ENCODE results near the gene SPSB3.

The SPSB3 gene

GRCh38 chr16:1792836-1793577, 10.6 kb upstream of the SPSB3 start:
- Histone ChIP-seq H3K9me3 (ENCODE audit: control insufficient read depth in 1 of 2, low read length in 2 of 2) (no peaks in the 10 kb centered on the region), H3K4me1 (ENCODE audit: control insufficient read depth in 1 of 2, insufficient read depth in 2 of 2, low read length in 2 of 2) (no peaks in the 10 kb centered on the region), H3K27me3 (ENCODE audit: low read depth, low read length) (no peaks in the 10 kb centered on the region), H3K36me3 (ENCODE audit: control insufficient read depth in 1 of 2, insufficient read depth in 2 of 2, low read length in 2 of 2) (peaks cover 0 to 34% of the 10 kb centered on the region in 2 donors), H3K4me3 (ENCODE audit: low read depth in 1 of 2, low read length in 2 of 2) (no peak overlapping the region), H3K27ac (ENCODE audit: low read length) (no peak overlapping the region)

- H3K4me1 ChIP-seq (ENCODE audit: control insufficient read depth in 1 of 2, insufficient read depth in 2 of 2, low read length in 2 of 2) = no peaks in the 10 kb centered on the region
- H3K4me3 ChIP-seq (ENCODE audit: low read depth in 1 of 2, low read length in 2 of 2) = no peak overlapping the region
- H3K36me3 ChIP-seq (ENCODE audit: control insufficient read depth in 1 of 2, insufficient read depth in 2 of 2, low read length in 2 of 2) = peaks cover 0 to 42% of the 10 kb centered on the region in 2 donors
- no peaks in the 10 kb centered on the region for H3K9me3 ChIP-seq (ENCODE audit: control insufficient read depth in 1 of 2, low read length in 2 of 2)
- no peaks in the 10 kb centered on the region for H3K27me3 ChIP-seq (ENCODE audit: low read depth, low read length)
- H3K27ac ChIP-seq (ENCODE audit: low read length) = no peak overlapping the region
Observed at GRCh38 chr16:1791943-1792812, 9.8 kb upstream of the SPSB3 start.

DNA sequence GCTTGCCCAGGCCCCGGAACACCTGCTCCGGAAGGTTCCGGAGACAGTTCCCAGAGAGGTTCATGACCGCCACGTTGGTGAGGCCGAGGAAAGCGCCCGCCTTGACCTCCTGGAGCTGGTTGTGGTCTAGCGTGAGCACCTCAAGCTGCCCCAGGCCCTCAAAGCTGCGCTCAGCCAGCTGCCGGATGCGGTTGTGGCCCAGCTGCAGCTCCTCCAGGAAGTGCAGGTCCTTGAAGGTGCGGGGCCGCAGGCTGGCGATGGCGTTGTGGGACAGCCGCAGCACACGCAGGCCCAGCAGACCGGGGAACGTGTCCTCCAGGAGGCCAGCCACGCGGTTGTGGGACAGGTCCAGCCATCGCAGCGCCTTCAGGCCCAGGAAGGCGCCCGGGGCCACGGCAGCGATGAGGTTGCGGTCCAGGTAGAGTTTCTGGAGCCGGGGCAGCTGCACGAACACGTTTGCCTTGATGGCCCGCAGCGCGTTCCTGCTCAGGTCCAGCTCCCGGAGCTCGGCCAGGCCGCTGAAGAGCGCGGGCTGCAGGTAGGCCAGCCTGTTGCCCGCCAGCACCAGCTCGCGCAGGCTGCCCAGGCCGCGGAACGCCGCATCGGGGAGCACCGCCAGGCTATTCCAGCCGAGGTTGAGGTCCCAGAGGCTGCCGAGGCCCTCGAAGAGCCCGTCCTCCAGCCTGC, 9.0 kb upstream of the SPSB3 start:
- no peaks in the 10 kb centered on the region for H3K9me3 ChIP-seq (ENCODE audit: control insufficient read depth in 1 of 2, low read length in 2 of 2)
- peaks cover 0 to 50% of the 10 kb centered on the region in 2 donors for H3K36me3 ChIP-seq (ENCODE audit: control insufficient read depth in 1 of 2, insufficient read depth in 2 of 2, low read length in 2 of 2)
- H3K27ac ChIP-seq (ENCODE audit: low read length) = no peak overlapping the region
- H3K4me3 ChIP-seq (ENCODE audit: low read depth in 1 of 2, low read length in 2 of 2) = no peak overlapping the region
- H3K4me1 ChIP-seq (ENCODE audit: control insufficient read depth in 1 of 2, insufficient read depth in 2 of 2, low read length in 2 of 2) = peaks cover 0 to 3% of the 10 kb centered on the region in 2 donors
- no peaks in the 10 kb centered on the region for H3K27me3 ChIP-seq (ENCODE audit: low read depth, low read length)

DNA sequence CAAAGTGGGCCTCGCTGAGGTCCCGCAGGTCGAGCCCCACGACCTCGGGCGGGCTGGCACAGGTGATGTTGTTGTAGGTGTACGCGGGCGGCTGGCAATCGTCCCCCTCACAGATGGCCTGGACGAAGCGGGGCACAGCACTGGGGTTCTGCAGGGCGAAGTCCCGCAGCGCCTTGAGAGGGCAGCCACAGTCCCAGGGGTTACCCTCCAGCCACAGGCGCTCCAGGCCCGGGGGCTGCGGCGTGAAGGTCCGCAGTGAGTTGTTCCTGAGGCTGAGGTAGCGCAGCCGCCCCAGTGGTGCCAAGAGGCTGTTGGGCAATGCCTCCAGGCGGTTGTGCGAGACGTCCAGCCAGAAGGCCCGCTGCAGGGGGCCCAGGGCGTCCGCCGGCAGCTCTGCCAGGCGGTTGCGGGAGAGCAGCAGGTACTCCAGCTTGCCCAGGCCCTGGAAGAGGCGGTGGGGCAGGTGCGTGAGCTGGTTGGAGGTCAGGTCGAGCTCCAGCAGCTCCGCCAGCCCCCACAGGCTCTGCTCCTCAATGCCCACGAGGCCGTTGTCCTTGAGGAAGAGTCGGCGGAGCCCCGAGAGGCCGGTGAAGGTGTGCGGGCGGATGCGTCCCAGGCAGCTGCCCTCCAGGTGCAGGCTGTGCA, 8.4 kb upstream of the SPSB3 start:
- H3K4me3 ChIP-seq (ENCODE audit: low read depth in 1 of 2, low read length in 2 of 2) = no peak overlapping the region
- peaks cover 0 to 56% of the 10 kb centered on the region in 2 donors for H3K36me3 ChIP-seq (ENCODE audit: control insufficient read depth in 1 of 2, insufficient read depth in 2 of 2, low read length in 2 of 2)
- H3K27ac ChIP-seq (ENCODE audit: low read length) = no peak overlapping the region
- peaks cover 0 to 3% of the 10 kb centered on the region in 2 donors for H3K4me1 ChIP-seq (ENCODE audit: control insufficient read depth in 1 of 2, insufficient read depth in 2 of 2, low read length in 2 of 2)
- H3K9me3 ChIP-seq (ENCODE audit: control insufficient read depth in 1 of 2, low read length in 2 of 2) = no peaks in the 10 kb centered on the region
- H3K27me3 ChIP-seq (ENCODE audit: low read depth, low read length) = no peaks in the 10 kb centered on the region

GRCh38 chr16:1790261-1790610, 7.9 kb upstream of the SPSB3 start:
- H3K4me3 ChIP-seq (ENCODE audit: low read depth in 1 of 2, low read length in 2 of 2) = no peak overlapping the region
- peaks cover 0 to 58% of the 10 kb centered on the region in 2 donors for H3K36me3 ChIP-seq (ENCODE audit: control insufficient read depth in 1 of 2, insufficient read depth in 2 of 2, low read length in 2 of 2)
- no peak overlapping the region for H3K27ac ChIP-seq (ENCODE audit: low read length)
- peaks cover 0 to 7% of the 10 kb centered on the region in 2 donors for H3K4me1 ChIP-seq (ENCODE audit: control insufficient read depth in 1 of 2, insufficient read depth in 2 of 2, low read length in 2 of 2)
- no peaks in the 10 kb centered on the region for H3K9me3 ChIP-seq (ENCODE audit: control insufficient read depth in 1 of 2, low read length in 2 of 2)
- H3K27me3 ChIP-seq (ENCODE audit: low read depth, low read length) = no peaks in the 10 kb centered on the region

DNA sequence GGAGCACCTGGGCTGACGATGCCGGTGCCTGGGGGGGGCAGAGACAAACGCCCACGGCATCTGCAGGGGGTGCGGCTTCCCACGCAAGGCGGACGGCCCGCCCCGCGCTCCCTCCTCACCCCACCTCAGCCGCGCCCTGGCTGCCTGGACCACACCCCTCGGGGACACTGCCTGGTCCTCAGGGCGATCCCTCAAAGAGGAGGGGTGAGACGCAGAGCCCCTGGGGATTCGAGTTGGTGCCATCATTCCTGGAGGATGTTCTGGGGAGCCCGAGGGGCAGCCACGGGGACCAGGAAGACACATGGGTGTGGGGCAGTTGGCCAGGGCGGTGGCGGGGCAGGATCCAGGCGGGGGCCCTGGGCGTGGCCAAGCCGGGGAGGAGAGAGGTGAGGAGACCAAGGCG, 7.3 kb upstream of the SPSB3 start:
- peaks cover 0 to 13% of the 10 kb centered on the region in 2 donors for H3K4me1 ChIP-seq (ENCODE audit: control insufficient read depth in 1 of 2, insufficient read depth in 2 of 2, low read length in 2 of 2)
- H3K27ac ChIP-seq (ENCODE audit: low read length) = no peak overlapping the region
- no peaks in the 10 kb centered on the region for H3K27me3 ChIP-seq (ENCODE audit: low read depth, low read length)
- H3K4me3 ChIP-seq (ENCODE audit: low read depth in 1 of 2, low read length in 2 of 2) = no peak overlapping the region
- peaks cover 0 to 58% of the 10 kb centered on the region in 2 donors for H3K36me3 ChIP-seq (ENCODE audit: control insufficient read depth in 1 of 2, insufficient read depth in 2 of 2, low read length in 2 of 2)
- H3K9me3 ChIP-seq (ENCODE audit: control insufficient read depth in 1 of 2, low read length in 2 of 2) = no peaks in the 10 kb centered on the region

- H3K9me3 ChIP-seq (ENCODE audit: control insufficient read depth in 1 of 2, low read length in 2 of 2) = no peaks in the 10 kb centered on the region
- H3K27ac ChIP-seq (ENCODE audit: low read length) = no peak overlapping the region
- H3K4me3 ChIP-seq (ENCODE audit: low read depth in 1 of 2, low read length in 2 of 2) = no peak overlapping the region
- H3K4me1 ChIP-seq (ENCODE audit: control insufficient read depth in 1 of 2, insufficient read depth in 2 of 2, low read length in 2 of 2) = peaks cover 0 to 23% of the 10 kb centered on the region in 2 donors
- H3K27me3 ChIP-seq (ENCODE audit: low read depth, low read length) = no peaks in the 10 kb centered on the region
- H3K36me3 ChIP-seq (ENCODE audit: control insufficient read depth in 1 of 2, insufficient read depth in 2 of 2, low read length in 2 of 2) = peaks cover 0 to 58% of the 10 kb centered on the region in 2 donors
Observed at GRCh38 chr16:1788708-1789100, 6.3 kb upstream of the SPSB3 start.

GRCh38 chr16:1788095-1788707, 5.8 kb upstream of the SPSB3 start:
- no peaks in the 10 kb centered on the region for H3K9me3 ChIP-seq (ENCODE audit: control insufficient read depth in 1 of 2, low read length in 2 of 2)
- no peak overlapping the region for H3K27ac ChIP-seq (ENCODE audit: low read length)
- peaks cover 0 to 27% of the 10 kb centered on the region in 2 donors for H3K4me1 ChIP-seq (ENCODE audit: control insufficient read depth in 1 of 2, insufficient read depth in 2 of 2, low read length in 2 of 2)
- H3K27me3 ChIP-seq (ENCODE audit: low read depth, low read length) = no peaks in the 10 kb centered on the region
- H3K4me3 ChIP-seq (ENCODE audit: low read depth in 1 of 2, low read length in 2 of 2) = no peak overlapping the region
- H3K36me3 ChIP-seq (ENCODE audit: control insufficient read depth in 1 of 2, insufficient read depth in 2 of 2, low read length in 2 of 2) = peaks cover 0 to 58% of the 10 kb centered on the region in 2 donors

DNA sequence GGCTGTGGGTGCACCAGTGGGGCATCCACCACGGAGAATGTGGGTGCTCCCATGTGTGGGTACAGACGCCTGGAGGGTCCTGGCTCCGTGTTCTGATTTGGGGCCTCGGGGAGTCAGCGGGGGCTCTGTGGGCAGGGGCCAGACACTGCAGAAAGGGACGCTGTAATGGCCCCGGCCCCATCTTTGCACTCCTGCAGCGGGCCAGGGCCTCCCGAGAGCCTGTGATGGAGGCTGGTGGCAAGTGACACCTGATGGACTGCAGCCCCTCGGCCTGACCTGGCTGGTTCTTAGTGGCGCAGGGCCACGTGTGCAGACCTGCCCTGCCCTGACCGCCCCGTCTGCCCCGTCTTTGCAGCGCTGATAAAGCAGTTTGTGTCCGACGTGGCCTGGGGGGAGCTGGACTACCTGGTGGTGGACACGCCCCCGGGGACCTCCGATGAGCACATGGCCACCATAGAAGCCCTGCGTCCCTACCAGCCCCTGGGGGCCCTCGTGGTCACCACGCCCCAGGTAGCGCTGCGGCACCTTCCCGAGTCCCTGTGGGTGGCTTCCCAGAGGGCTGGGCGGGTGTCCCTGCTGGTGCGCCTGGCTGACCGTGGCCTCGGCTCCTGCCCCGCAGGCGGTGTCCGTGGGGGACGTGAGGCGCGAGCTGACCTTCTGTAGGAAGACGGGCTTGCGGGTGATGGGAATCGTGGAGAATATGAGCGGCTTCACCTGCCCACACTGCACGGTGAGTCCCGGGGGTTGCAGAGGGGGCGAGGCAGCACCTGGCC, 5.1 kb upstream of the SPSB3 start:
- H3K27ac ChIP-seq (ENCODE audit: low read length) = no peak overlapping the region
- no peak overlapping the region for H3K4me3 ChIP-seq (ENCODE audit: low read depth in 1 of 2, low read length in 2 of 2)
- peaks cover 0 to 58% of the 10 kb centered on the region in 2 donors for H3K36me3 ChIP-seq (ENCODE audit: control insufficient read depth in 1 of 2, insufficient read depth in 2 of 2, low read length in 2 of 2)
- H3K27me3 ChIP-seq (ENCODE audit: low read depth, low read length) = no peaks in the 10 kb centered on the region
- H3K4me1 ChIP-seq (ENCODE audit: control insufficient read depth in 1 of 2, insufficient read depth in 2 of 2, low read length in 2 of 2) = peaks cover 0 to 27% of the 10 kb centered on the region in 2 donors
- H3K9me3 ChIP-seq (ENCODE audit: control insufficient read depth in 1 of 2, low read length in 2 of 2) = no peaks in the 10 kb centered on the region

DNA sequence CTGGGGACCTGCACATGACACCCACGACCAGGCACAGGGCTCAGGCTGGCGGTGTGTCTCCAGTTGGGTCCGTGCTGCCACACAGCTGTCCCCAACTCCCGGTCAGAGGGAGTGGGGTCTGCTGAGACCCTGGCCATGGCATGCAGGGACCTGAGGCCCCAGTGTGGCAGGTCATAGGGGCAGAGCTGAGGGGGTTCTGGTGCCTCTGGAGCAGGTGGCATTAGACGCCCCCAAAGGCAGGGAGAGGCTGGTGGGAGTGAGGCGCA, 4.6 kb upstream of the SPSB3 start:
- no peaks in the 10 kb centered on the region for H3K9me3 ChIP-seq (ENCODE audit: control insufficient read depth in 1 of 2, low read length in 2 of 2)
- H3K27ac ChIP-seq (ENCODE audit: low read length) = no peak overlapping the region
- no peak overlapping the region for H3K4me3 ChIP-seq (ENCODE audit: low read depth in 1 of 2, low read length in 2 of 2)
- peaks cover 0 to 27% of the 10 kb centered on the region in 2 donors for H3K4me1 ChIP-seq (ENCODE audit: control insufficient read depth in 1 of 2, insufficient read depth in 2 of 2, low read length in 2 of 2)
- peaks cover 0 to 58% of the 10 kb centered on the region in 2 donors for H3K36me3 ChIP-seq (ENCODE audit: control insufficient read depth in 1 of 2, insufficient read depth in 2 of 2, low read length in 2 of 2)
- H3K27me3 ChIP-seq (ENCODE audit: low read depth, low read length) = no peaks in the 10 kb centered on the region

Data from muscle layer of duodenum (tissue), 2 donors.